Left ventricle myocardium inferior (tissue), 1 donor: ENCODE measurements around the gene PSMG4. TPM values are rescaled to one million over a fixed set of nuclear protein-coding genes. Genes with fewer than 3 reads are reported as not detected.

Experiments used
- DNase-seq: peaks from one replicate; pipeline ENCODE4 v3.0.0-alpha.2; 2020
- H3K27ac ChIP-seq: fragments of 200-600 bp; replicated peaks from 2 replicates; pipeline ENCODE4 v1.8.0; 2021
- H3K27me3 ChIP-seq: fragments of 200-600 bp; 2 replicates; pipeline ENCODE4 v1.8.0; 2021; ENCODE audit warnings: low read depth
- H3K36me3 ChIP-seq: fragments of 200-600 bp; 2 replicates; pipeline ENCODE4 v1.8.0; 2021
- H3K4me1 ChIP-seq: fragments of 200-600 bp; 2 replicates; pipeline ENCODE4 v1.8.0; 2021
- H3K4me3 ChIP-seq: fragments of 200-600 bp; 2 replicates; pipeline ENCODE4 v1.8.0; 2021; ENCODE audit warnings: mild to moderate bottlenecking, moderate library complexity
- H3K9me3 ChIP-seq: fragments of 200-600 bp; replicated peaks from 2 replicates; pipeline ENCODE4 v1.8.0; 2021
- intact Hi-C: fragments of 100-400 bp; cut with micrococcal nuclease; formaldehyde crosslinking; loops from one replicate; pipeline ENCODE4 v1.11.0; 2022
- total RNA-seq: library from RNA; stranded (reverse); fragmentation: NEBNext Ultra II Directional; extraction: Animal tissue kit (Norgen Biotek cat#: 25700); gene quantifications from one replicate; pipeline ENCODE4 v1.2.1, GENCODE V29; 2021
- TF ChIP-seq, protein P1 (sequence below): fragments of 200-600 bp; IDR thresholded peaks from 2 replicates; pipeline ENCODE4 v1.8.0; 2021; ENCODE audit warnings: antibody characterized with exemption, mild to moderate bottlenecking, borderline replicate concordance
- donor health status: DM: no; HTN: yes; CAD: no; lungs with severe emphysema.

Gene PSMG4
- total RNA-seq, 1 donor from 2014 or later = 11.2 TPM

DNA sequence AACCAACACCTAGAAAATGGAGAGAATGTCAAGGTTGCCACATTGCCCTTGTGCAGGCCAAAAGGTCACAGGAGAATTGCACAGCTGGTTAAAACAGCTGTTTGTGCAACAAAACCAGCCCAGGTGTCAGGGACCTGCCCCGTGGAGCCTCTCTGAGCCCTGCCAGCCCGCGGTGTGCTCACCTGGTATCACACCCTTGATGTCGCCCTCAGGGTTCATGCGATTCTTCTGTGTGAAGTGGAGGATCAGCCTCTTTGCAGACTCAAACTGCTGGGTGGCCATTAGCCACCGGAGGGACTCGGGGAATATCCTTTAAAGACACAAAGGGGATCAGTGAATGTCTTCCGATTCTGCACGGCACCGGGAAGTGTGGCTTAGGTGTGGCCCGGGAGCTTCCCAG lies 39.2 kb downstream of the PSMG4 start:
- Histone ChIP-seq H3K4me3 (no peak overlapping the region), H3K9me3 (peaks cover 6% of the 10 kb centered on the region), H3K27me3 (peaks cover 31% of the 10 kb centered on the region), H3K27ac (no peak overlapping the region), H3K4me1 (peaks cover 8% of the 10 kb centered on the region), H3K36me3 (no peaks in the 10 kb centered on the region)
- no peak for DNase-seq
- intact Hi-C loops = no loop called here
- TF ChIP-seq, protein P1, sequence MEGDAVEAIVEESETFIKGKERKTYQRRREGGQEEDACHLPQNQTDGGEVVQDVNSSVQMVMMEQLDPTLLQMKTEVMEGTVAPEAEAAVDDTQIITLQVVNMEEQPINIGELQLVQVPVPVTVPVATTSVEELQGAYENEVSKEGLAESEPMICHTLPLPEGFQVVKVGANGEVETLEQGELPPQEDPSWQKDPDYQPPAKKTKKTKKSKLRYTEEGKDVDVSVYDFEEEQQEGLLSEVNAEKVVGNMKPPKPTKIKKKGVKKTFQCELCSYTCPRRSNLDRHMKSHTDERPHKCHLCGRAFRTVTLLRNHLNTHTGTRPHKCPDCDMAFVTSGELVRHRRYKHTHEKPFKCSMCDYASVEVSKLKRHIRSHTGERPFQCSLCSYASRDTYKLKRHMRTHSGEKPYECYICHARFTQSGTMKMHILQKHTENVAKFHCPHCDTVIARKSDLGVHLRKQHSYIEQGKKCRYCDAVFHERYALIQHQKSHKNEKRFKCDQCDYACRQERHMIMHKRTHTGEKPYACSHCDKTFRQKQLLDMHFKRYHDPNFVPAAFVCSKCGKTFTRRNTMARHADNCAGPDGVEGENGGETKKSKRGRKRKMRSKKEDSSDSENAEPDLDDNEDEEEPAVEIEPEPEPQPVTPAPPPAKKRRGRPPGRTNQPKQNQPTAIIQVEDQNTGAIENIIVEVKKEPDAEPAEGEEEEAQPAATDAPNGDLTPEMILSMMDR = no peak

DNA sequence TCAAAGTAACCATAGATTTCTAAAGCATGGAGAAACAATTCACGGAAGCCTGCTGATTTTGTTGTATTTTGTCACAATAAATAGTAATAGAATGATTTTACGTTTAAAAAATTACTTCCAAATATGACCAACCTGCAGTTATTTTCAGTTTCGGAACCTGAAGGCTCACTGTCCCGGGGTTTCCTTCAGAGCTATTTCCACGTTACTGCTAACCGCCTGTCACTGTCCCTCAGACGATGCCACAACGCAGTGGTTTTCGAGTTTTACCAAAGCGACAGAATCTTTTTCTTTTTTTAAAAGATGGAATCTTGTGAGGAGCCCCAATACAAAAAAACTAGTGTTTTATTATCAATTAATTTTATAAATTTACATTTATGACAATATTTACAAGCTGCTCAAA lies 40.5 kb downstream of the PSMG4 start:
- Histone ChIP-seq H3K36me3 (no peaks in the 10 kb centered on the region), H3K27me3 (peaks cover 31% of the 10 kb centered on the region), H3K27ac (no peak overlapping the region), H3K9me3 (peaks cover 11% of the 10 kb centered on the region), H3K4me1 (no peaks in the 10 kb centered on the region), H3K4me3 (no peak overlapping the region)
- TF ChIP-seq, protein P1 = no peak
- DNase-seq = no peak
- intact Hi-C loops = no loop called here

DNA sequence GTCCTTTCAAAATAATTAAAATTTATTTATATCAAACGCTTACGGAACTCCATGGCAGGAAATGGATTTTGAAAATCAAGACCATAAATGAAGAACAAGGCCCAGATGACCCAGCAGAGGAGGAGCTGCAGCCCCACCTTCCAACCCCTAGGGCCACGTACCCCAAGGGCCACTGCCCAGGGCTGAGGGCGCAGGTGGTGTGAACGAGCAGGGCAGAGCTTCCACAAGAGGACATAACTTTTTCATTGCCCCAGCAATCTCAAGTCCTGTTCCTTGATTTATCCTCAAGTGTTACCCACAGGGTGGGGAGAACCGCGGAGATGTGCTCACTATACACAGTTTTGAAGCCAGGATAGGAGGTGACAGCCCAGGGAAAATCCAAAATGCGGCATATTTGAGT lies 42.8 kb downstream of the PSMG4 start:
- intact Hi-C loops = no loop called here
- no peak for DNase-seq
- peaks cover 21% of the 10 kb centered on the region for H3K27me3 ChIP-seq

DNA sequence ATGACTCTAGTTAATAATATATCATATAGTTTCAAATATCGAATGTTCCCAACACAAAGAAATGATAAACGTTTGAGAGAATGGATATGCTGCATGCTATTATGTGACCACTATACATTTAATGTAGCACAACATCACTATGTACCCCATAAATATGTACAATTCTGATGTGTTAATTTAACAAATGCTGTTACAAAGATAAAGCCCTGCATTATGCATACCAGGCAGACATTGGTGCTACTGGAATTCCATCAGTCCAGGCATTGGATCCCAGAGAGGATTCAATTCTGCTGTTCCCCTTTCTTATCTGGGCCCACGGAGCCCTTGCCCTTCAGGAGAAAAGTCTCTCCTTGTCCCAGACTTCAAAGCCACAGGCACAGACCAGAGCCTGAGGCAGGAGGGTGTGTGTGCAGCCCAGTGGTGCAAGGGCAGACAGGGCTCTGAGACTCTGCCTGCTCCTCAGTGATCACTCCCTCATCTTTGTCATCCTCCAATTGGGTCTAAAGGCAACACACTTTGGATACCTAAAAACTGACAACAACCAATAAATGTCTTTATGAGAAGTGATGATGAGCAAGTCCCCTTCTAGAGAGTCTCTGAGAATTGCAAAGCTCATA lies 45.2 kb downstream of the PSMG4 start:
- TF ChIP-seq, protein P1 = no peak
- peaks cover 11% of the 10 kb centered on the region for H3K9me3 ChIP-seq
- no peak overlapping the region for H3K27ac ChIP-seq
- no peaks in the 10 kb centered on the region for H3K4me1 ChIP-seq
- H3K27me3 ChIP-seq = peaks cover 7% of the 10 kb centered on the region
- DNase-seq = no peak
- H3K36me3 ChIP-seq = no peaks in the 10 kb centered on the region
- intact Hi-C loops = no loop called here
- no peak overlapping the region for H3K4me3 ChIP-seq

More for the DNA sequence above, 42.8 kb downstream of the PSMG4 start:
- Histone ChIP-seq H3K9me3 (peaks cover 11% of the 10 kb centered on the region), H3K36me3 (no peaks in the 10 kb centered on the region), H3K4me1 (no peaks in the 10 kb centered on the region), H3K27ac (no peak overlapping the region), H3K4me3 (no peak overlapping the region)
- TF ChIP-seq, protein P1 = no peak

DNA sequence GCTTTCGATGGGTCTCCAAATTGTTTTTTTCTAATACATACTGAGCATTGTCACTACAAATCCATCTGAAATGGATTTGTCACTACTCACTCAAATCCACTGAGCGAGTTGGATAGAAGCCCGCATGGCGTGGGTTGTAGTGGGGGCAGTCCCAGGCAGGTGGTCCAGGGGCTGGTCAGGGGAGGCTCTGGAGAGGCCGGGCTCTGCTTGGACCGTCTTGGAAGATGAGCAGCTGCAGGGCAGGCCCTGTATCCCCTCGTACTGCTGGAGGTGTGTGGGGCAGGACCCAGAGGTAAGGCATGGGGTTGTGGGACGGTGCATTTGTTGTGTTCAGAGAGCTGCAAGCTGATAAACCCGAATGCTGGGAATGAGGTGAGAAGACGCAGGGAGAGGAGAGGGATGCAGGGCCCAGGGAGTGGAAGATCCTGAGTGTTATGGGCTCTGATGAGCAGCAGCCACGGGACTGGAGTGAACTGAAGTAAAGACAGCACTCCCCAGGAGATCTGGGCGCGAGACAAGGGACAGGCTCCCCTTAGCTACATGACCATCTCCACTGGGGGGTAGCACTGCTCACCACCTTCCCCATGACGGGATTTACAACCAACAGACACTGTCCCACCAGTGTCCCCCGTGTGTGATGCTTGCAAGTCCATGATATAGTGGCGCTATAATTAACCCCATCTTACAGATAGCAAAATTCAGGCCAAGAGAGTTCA lies 45.9 kb downstream of the PSMG4 start:
- TF ChIP-seq, protein P1 = no peak
- Histone ChIP-seq H3K36me3 (no peaks in the 10 kb centered on the region), H3K4me1 (no peaks in the 10 kb centered on the region), H3K27ac (no peak overlapping the region), H3K9me3 (peaks cover 11% of the 10 kb centered on the region), H3K4me3 (no peak overlapping the region), H3K27me3 (peaks cover 3% of the 10 kb centered on the region)
- intact Hi-C loops = no loop called here
- no peak for DNase-seq
